A549 (cell line): ENCODE results near the gene NT5DC2. TPM values are rescaled to one million over a fixed set of nuclear protein-coding genes. Genes with fewer than 3 reads are reported as not detected.

Source experiments
- ATAC-seq, 2 experiments: fragments of 200-7000 bp in 1 of 2; fragments of >200 bp in 1 of 2; cut with Nextera tagmentation in 1 of 2; cut with Tn5 transposase in 1 of 2; 3 replicates each; pipeline versions ENCODE4 v1.8.0 to v1.9.1; 2018 to 2020; ENCODE audit warnings: mild to moderate bottlenecking in 1 of 2, moderate library complexity in 1 of 2
- CTCF ChIA-PET: fragments of 300-600 bp; sonication (Branson Sonifier 250); formaldehyde crosslinking; extraction: SDS; loops from one replicate; lab custom pipeline; 2021; ENCODE audit warnings: antibody characterized with exemption, inconsistent platforms; lab: Yijun Ruan, JAX
- POLR2A ChIA-PET: fragments of 350-600 bp; formaldehyde crosslinking; extraction: SDS; loops from one replicate; lab custom pipeline; 2021; ENCODE audit warnings: antibody characterized with exemption, inconsistent platforms; lab: Yijun Ruan, JAX
- DNase-seq, 2 experiments: peaks; one replicate each; pipeline versions ENCODE4 v3.0.0 to v3.0.0-alpha.2; 2011 to 2016; ENCODE audit warnings: low read depth in 1 of 2, low spot score in 1 of 2
- FAIRE-seq: peaks from 2 replicates; lab custom pipeline; 2011; peaks lifted over from hg19 to GRCh38; lab: Jason Lieb, UNC
- H3K27ac ChIP-seq, 2 experiments: fragments of >200 bp; sonication (Bioruptor Twin); formaldehyde crosslinking; 3 replicates each; pipeline ENCODE4 v1.5.1; 2016 to 2017
- H3K4me1 ChIP-seq: fragments of >200 bp; sonication (Bioruptor Twin); formaldehyde crosslinking; 3 replicates; pipeline ENCODE4 v1.6.1; 2016
- H3K4me2 ChIP-seq: fragments of >200 bp; sonication (Bioruptor Twin); formaldehyde crosslinking; 3 replicates; pipeline ENCODE4 v1.6.1; 2016
- H3K4me3 ChIP-seq: fragments of >200 bp; sonication (Bioruptor Twin); formaldehyde crosslinking; 3 replicates; pipeline ENCODE4 v1.5.1; 2016
- H3K9me3 ChIP-seq: fragments of >200 bp; sonication (Bioruptor Twin); formaldehyde crosslinking; 3 replicates; pipeline ENCODE4 v1.6.1; 2016
- CEBPB ChIP-seq, 2 experiments: fragments of >200 bp in 1 of 2; sonication (Bioruptor Twin) in 1 of 2; formaldehyde crosslinking in 1 of 2; IDR thresholded peaks; 2 replicates each; pipeline ENCODE4 v1.6.1; 2012 to 2016
- CHD2 ChIP-seq: fragments of 150-350 bp; IDR thresholded peaks from 2 replicates; pipeline ENCODE4 v1.6.1; 2014; ENCODE audit warnings: low read length; ENCODE audit not compliant: partially characterized antibody
- CTCF ChIP-seq: fragments of >200 bp; sonication (Bioruptor Twin); formaldehyde crosslinking; IDR thresholded peaks from 3 replicates; pipeline ENCODE4 v1.5.1; 2016
- GATA3 ChIP-seq: IDR thresholded peaks from 2 replicates; pipeline ENCODE4 v1.6.1; 2012; ENCODE audit warnings: borderline replicate concordance
- HMGXB4 ChIP-seq: fragments of 250-450 bp; sonication (Bioruptor Pico); IDR thresholded peaks from 2 replicates; pipeline ENCODE4 v1.5.0; 2021; ENCODE audit warnings: mild to moderate bottlenecking, moderate library complexity, borderline replicate concordance
- JUN ChIP-seq, 2 experiments: fragments of >200 bp; sonication (Bioruptor Twin); formaldehyde crosslinking; IDR thresholded peaks; 2 replicates in 1 of 2; 3 replicates in 1 of 2; pipeline ENCODE4 v1.6.1; 2016 to 2017
- MAFK ChIP-seq: fragments of 450-650 bp; IDR thresholded peaks from 2 replicates; pipeline ENCODE4 v1.6.1; 2014; ENCODE audit not compliant: partially characterized antibody
- MAZ ChIP-seq: fragments of 150-350 bp; IDR thresholded peaks from 2 replicates; pipeline ENCODE4 v1.6.1; 2014; ENCODE audit warnings: antibody characterized with exemption, low read depth, low read length, borderline replicate concordance
- NFE2L2 ChIP-seq: fragments of 150-350 bp; conservative IDR thresholded peaks from 2 replicates; pipeline ENCODE4 v1.6.1; 2014; ENCODE audit warnings: low read length
- PBX3 ChIP-seq: IDR thresholded peaks from 2 replicates; pipeline ENCODE4 v1.6.1; 2012
- POLR2A ChIP-seq: IDR thresholded peaks from 2 replicates; pipeline ENCODE4 v1.6.1; 2012; ENCODE audit warnings: mild to moderate bottlenecking, low read length
- POLR2AphosphoS2 ChIP-seq: conservative IDR thresholded peaks from 2 replicates; pipeline ENCODE4 v1.6.1; 2012; ENCODE audit warnings: low read length, improper control_type of control experiment, inconsistent platforms
- RAD21 ChIP-seq, 2 experiments: fragments of >200 bp in 1 of 2; sonication (Bioruptor Twin) in 1 of 2; formaldehyde crosslinking in 1 of 2; IDR thresholded peaks in 1 of 2; conservative IDR thresholded peaks in 1 of 2; 2 replicates in 1 of 2; 3 replicates in 1 of 2; pipeline ENCODE4 v1.6.1; 2012 to 2018; ENCODE audit warnings: inconsistent platforms in 1 of 2
- RARB ChIP-seq: fragments of 250-450 bp; sonication (Bioruptor Pico); IDR thresholded peaks from 2 replicates; pipeline ENCODE4 v1.8.0; 2021; ENCODE audit warnings: mild to moderate bottlenecking, moderate library complexity
- REST ChIP-seq: fragments of 200-600 bp; sonication (generic); IDR thresholded peaks from 2 replicates; pipeline ENCODE4 v1.6.1; 2016; ENCODE audit warnings: antibody characterized with exemption, mild to moderate bottlenecking, moderate library complexity
- RFX5 ChIP-seq: fragments of 450-650 bp; IDR thresholded peaks from 2 replicates; pipeline ENCODE4 v1.7.1; 2014; ENCODE audit warnings: antibody characterized with exemption, mild to moderate bottlenecking, moderate library complexity
- SMC3 ChIP-seq: fragments of >200 bp; sonication (Bioruptor Twin); formaldehyde crosslinking; IDR thresholded peaks from 3 replicates; pipeline ENCODE4 v1.6.1; 2018; ENCODE audit warnings: inconsistent platforms
- TP53 ChIP-seq: fragments of 250-450 bp; sonication (Bioruptor Pico); IDR thresholded peaks from 2 replicates; pipeline ENCODE4 v1.5.0; 2021; ENCODE audit warnings: mild to moderate bottlenecking, moderate library complexity
- WGBS: methylation state at CpG from one replicate; pipeline ENCODE4 v1.1.6; 2017; ENCODE audit errors: missing lambda C conversion rate; 5-methylcytosine and 5-hydroxymethylcytosine counted together
- polyA minus RNA-seq: library from RNA; depleted of rRNA, polyadenylated mRNA; stranded (reverse); fragments of >200 nt; gene quantifications from 2 replicates; pipeline ENCODE4 v1.2.3, GENCODE V29; 2011; rRNA and poly(A)+ RNA removed
- polyA plus RNA-seq, 4 experiments: library from polyadenylated mRNA; depleted of rRNA in 3 of 4; stranded (reverse); fragments of >200 nt; fragmentation: RNase III in 1 of 4; extraction: RNeasy Plus Mini Kit Qiagen cat#74134 plus additional on column Dnase treatment in 1 of 4; gene quantifications; 2 replicates in 3 of 4; 3 replicates in 1 of 4; pipeline ENCODE4 v1.2.3, GENCODE V29; 2011 to 2017

NT5DC2 gene
- polyA plus RNA-seq (2011; rRNA removed) (23.2 and 50.4 TPM in 2 replicates), polyA plus RNA-seq (2017; fragmentation: RNase III; extraction: RNeasy Plus Mini Kit Qiagen cat#74134 plus additional on column Dnase treatment) (71.6 to 82.0 TPM (median 81.1 TPM) in 3 replicates), polyA minus RNA-seq (46.6 and 47.7 TPM in 2 replicates)
- polyA plus RNA-seq (2012; cell fraction: cytosol; rRNA removed), result 80.1 and 97.7 TPM in 2 replicates
- polyA plus RNA-seq (2012; cell fraction: nucleus; rRNA removed), result 142 and 162 TPM in 2 replicates

- POLR2A ChIA-PET, result no interaction called here
- 0% methylated on average over 11 of the region's 91 CpGs for WGBS
- peak within 1 kb of the TSS; percentile 87 for H3K4me3 ChIP-seq
- ATAC-seq (peak; percentile 45 to 57), DNase-seq (peak; percentile 63 to 69), FAIRE-seq (no peak)
- H3K4me1 ChIP-seq, result peaks cover 26% of the 10 kb centered on the region
- H3K27ac ChIP-seq, result peak within 1 kb of the TSS; percentile 94
- peak within 1 kb of the TSS; percentile 91 for H3K4me2 ChIP-seq
- peak; percentile 38 for TF ChIP-seq POLR2A
- TF ChIP-seq PBX3, result 0 out of 2 replicates have a peak, but pooled peaks have one; percentile 14
- no peak for TF ChIP-seq REST
- TF ChIP-seq HMGXB4 (CRISPR knock-in tag), result no peak
- TF ChIP-seq JUN (IDR thresholded peaks at IDR 0.05), result peak in 1 of 2 experiments; percentile 47; a peak in 1 of 5 replicates
- TF ChIP-seq GATA3, result no peak
- TF ChIP-seq CHD2, result no peak
- no peak for TF ChIP-seq NFE2L2
- 0 out of 3 replicates have a peak, but pooled peaks have one; percentile 17 for TF ChIP-seq SMC3
- no peak for TF ChIP-seq TP53 (CRISPR knock-in tag)
- 0 out of 3 replicates have a peak, but pooled peaks have one; percentile 18 for TF ChIP-seq CTCF
- CTCF ChIA-PET, result interaction anchor here (1.0 kb wide), 1 partner anchor 61 kb away, joined by 4 read pairs; no protein-coding TSS in a partner anchor
- H3K9me3 ChIP-seq, result no peaks in the 10 kb centered on the region
Observed at GRCh38 chr3:52533623-52534280, at the start of gene NT5DC2. TSS of gene NT5DC2 (minus strand) at chr3:52533857. CDS start at chr3:52533737, 120 bp downstream.

- FAIRE-seq (no peak), ATAC-seq (no peak), DNase-seq (no peak)
- Histone ChIP-seq H3K4me2 (no peak overlapping the region), H3K27ac (no peak overlapping the region), H3K9me3 (no peaks in the 10 kb centered on the region), H3K4me1 (no peaks in the 10 kb centered on the region), H3K4me3 (no peak overlapping the region)
- ChIA-PET POLR2A (no interaction called here), CTCF (no interaction called here)
- 97% methylated on average over 6 of the region's 6 CpGs for WGBS
- no peak for TF ChIP-seq RARB (CRISPR knock-in tag)
- TF ChIP-seq POLR2AphosphoS2, result no peak
- no peak for TF ChIP-seq CEBPB (IDR thresholded peaks at IDR 0.05)
- no peak for TF ChIP-seq RAD21 (conservative IDR thresholded peaks at IDR 0.05 in 1 of 2, IDR thresholded peaks at IDR 0.05 in 1 of 2)
- TF ChIP-seq MAZ, result no peak
- no peak for TF ChIP-seq POLR2A
- peak; percentile 64 for TF ChIP-seq MAFK
- TF ChIP-seq RFX5, result no peak
Observed at GRCh38 chr3:52574056-52574965, 40.7 kb upstream of the NT5DC2 start.
